GM10266 (cell line): ENCODE data around the gene ART4.

Source experiments
- DNase-seq: peaks from one replicate; pipeline ENCODE4 v3.0.0; 2012; ENCODE audit errors: extremely low spot score
- TF ChIP-seq, protein P1 (sequence below): IDR thresholded peaks from 2 replicates; pipeline ENCODE4 v1.5.1; 2012; ENCODE audit warnings: mild to moderate bottlenecking, low read depth; ENCODE audit not compliant: control insufficient read depth, insufficient read depth; ENCODE audit errors: missing control alignments

The ART4 gene

DNA sequence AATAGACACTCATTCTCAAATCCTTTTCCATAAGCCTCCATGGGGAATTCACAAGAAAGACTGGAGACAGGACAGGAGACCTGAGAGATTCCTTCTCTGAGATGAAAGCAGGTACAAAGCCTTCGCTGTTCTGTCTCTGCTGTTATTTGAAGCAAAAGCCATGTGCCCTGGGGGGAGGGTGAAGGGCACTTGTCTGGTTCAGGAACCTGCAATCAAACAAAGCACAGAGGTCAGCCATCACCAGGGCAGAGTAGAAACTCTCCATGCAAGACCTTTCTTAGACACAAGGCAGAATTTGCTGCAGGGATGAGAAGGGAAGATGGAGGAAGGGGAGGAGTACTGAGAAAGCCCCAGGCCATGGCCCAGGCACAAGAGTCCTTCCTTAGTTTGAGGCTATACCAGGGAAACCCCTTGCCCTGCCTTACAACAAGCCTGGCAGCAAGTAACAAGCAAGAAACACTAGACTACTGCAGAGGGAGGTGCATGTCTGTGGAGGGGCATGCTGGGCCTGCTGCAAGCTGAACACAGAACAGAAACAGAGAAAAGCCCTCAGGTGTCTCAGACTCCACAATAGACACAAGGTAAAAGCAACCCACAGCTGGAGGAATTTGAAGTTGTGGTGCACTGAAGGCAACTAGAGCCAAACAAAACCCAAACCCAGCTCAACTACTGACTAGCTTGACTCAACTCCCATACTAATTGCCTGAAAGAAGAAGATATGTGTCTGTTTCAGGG is 7.8 kb upstream of the ART4 start:
- TF ChIP-seq, protein P1, sequence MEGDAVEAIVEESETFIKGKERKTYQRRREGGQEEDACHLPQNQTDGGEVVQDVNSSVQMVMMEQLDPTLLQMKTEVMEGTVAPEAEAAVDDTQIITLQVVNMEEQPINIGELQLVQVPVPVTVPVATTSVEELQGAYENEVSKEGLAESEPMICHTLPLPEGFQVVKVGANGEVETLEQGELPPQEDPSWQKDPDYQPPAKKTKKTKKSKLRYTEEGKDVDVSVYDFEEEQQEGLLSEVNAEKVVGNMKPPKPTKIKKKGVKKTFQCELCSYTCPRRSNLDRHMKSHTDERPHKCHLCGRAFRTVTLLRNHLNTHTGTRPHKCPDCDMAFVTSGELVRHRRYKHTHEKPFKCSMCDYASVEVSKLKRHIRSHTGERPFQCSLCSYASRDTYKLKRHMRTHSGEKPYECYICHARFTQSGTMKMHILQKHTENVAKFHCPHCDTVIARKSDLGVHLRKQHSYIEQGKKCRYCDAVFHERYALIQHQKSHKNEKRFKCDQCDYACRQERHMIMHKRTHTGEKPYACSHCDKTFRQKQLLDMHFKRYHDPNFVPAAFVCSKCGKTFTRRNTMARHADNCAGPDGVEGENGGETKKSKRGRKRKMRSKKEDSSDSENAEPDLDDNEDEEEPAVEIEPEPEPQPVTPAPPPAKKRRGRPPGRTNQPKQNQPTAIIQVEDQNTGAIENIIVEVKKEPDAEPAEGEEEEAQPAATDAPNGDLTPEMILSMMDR = no peak
- DNase-seq = no peak

DNA sequence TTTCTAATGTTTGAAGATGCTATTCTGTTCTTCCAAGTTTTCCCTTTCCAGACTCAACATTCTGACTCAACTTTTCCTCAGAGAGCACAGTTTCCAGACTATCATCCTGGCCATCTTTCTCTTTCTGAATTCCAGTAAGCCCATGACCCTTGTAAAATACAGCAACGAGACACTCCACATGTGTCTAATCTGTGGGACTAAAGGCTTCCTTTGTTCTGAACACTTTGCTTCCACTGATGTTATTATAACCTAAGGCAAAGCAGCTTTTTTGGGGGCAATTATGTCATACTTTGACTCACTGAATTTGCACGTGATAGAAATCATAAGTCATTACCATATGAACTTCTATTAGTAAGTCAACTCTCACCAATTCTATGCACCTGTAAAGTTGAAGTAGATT is 6.3 kb upstream of the ART4 start:
- no peak for DNase-seq
- TF ChIP-seq, protein P1 = no peak

DNA sequence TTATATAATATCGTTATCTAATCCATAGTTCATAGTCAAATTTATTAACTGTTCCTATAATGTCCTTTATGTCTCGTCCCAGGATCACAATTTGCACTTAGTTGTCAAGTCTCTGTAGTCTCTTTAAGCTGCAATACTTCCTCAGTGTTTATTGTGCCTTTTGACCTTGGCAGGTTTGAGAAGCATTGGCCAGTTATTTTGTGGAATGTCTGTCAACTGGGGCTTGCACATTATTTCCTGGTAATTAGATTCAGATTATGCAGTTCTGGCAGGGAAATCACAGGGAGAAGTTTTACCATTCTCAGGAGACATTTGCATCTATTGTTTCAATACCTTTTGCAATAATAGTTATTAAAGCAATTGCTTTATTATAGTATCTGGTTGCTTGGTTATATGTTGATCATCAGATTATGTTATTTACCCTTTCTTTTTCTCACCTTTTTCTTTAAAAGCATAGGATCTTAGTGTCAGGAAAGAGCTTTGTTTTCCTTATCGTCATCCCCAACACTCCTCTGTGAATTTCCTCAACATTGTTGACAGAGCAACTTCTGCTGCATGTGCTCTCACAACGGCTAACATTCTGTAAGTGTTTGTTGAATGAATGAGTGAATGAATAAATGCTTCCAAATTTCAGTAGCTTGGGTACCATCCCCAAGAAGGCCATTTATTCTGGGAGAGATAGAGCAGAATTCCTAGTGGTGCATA is 3.7 kb upstream of the ART4 start:
- no peak for DNase-seq
- TF ChIP-seq, protein P1 = no peak

DNA sequence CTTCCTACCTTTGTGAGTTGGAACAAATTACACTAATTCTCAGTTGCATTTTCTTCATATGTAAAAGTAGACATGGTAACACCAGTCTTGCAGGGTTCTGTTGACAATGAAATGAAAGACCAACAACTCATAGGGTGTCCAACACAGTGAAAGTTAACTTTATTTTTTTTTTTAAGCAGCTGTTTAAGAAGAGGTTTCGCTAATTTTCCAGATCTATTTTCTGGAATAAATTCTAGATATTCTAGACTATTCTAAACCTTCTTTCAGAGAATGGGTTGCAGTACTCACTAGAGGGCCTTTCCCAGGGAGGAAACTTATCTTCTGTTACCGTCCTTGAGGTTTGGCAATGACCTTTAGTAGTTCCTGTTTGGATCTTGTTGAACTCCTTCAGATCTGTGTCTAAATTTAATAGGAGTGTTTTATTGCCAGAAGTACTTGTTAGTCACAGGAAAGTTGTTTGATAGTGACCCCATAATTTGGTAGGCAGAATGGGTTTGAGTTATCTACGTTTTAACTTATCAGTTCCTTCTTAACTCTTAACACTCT is 2.8 kb upstream of the ART4 start:
- TF ChIP-seq, protein P1 = no peak
- DNase-seq = no peak

DNA sequence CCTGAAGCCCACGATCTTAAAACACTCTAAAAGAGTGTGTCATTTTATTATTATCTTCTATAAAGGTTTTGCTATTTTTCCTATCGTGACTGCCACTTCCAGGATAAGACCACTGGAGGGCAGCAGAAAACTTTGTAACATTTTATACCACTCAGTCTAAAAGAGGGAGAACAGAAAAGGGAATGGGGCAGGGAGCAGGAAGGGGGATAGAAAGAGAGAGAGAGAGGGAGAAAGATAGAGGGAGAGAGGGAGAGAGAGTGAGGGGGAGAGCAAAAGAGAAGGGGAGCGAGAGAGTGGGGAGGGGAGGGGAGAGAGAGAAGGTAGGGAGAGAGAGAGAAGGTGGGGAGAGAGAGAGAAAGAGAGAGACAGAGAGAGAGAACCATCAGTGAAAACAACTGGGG is 2.0 kb upstream of the ART4 start:
- TF ChIP-seq, protein P1 = peak; percentile 73
- peak; percentile 32 for DNase-seq

DNA sequence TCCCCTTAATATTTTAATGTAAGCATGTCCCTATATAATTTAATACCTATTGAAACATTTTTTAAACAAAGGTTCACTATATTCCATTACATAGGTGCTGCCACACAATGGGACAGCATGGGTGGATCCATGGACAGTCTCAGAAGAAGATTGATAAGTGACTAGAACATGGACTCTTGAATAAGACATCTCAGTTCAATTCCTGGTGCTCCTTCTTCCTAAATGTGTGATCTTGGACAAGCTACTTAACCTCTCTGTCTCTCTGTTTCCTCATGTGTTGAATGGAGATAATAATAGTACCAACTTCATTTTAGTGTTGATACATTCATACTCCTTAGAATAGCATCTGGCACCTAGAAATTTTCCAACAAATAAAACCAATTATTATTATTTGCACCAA is 1.1 kb upstream of the ART4 start:
- TF ChIP-seq, protein P1 = no peak
- DNase-seq = no peak

DNA sequence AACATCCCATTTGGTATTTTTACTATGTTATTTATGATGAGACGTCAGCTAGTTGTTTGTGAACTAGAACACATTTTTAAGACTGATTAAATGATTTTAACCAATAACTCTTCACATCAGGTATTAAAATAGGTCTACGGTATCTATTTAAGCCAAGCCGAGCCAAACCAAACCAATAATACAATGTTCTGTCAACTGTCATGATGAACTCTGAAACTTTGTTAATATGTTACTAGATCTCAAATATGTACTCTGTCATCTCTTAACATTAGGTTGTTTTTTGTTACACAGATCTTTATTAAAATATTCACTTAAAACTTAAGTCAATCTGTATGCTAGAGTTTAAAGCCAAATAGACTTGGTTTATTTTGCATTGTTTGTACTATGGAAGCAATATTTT is 1.0 kb downstream of the ART4 start:
- TF ChIP-seq, protein P1 = no peak
- DNase-seq = no peak
